WERI-Rb-1 (cell line): ENCODE results near the gene MGAM2.
"Not testable (repeated sequence)": the region's sequence is repeated elsewhere in the genome, so short reads cannot be mapped to it uniquely, and the experiment has no call there.

Experiments used
- DNase-seq: peaks from one replicate; pipeline ENCODE4 v3.0.0-alpha.2; 2020
- H3K27ac ChIP-seq: fragments of 250-450 bp; sonication (Bioruptor Pico); 2 replicates; pipeline ENCODE4 v1.5.1; 2020; ENCODE audit warnings: mild to moderate bottlenecking, moderate library complexity
- H3K27me3 ChIP-seq: fragments of 250-450 bp; sonication (Bioruptor Pico); 2 replicates; pipeline ENCODE4 v1.5.1; 2021; ENCODE audit warnings: mild to moderate bottlenecking, low read depth, moderate library complexity; ENCODE audit not compliant: insufficient read depth, severe bottlenecking
- H3K36me3 ChIP-seq: fragments of 250-450 bp; sonication (Bioruptor Pico); 2 replicates; pipeline ENCODE4 v1.5.1; 2020; ENCODE audit warnings: mild to moderate bottlenecking, moderate library complexity
- H3K4me3 ChIP-seq: 2 replicates; pipeline ENCODE4 v1.5.1; 2011; ENCODE audit warnings: low read depth, mild to moderate bottlenecking, control low read depth, low read length
- H3K9me3 ChIP-seq: fragments of 250-450 bp; sonication (Bioruptor Pico); 2 replicates; pipeline ENCODE4 v1.5.1; 2021; ENCODE audit warnings: mild to moderate bottlenecking, moderate library complexity; ENCODE audit not compliant: severe bottlenecking
- TF ChIP-seq, protein P1 (sequence below): IDR thresholded peaks from 2 replicates; pipeline ENCODE4 v1.5.1; 2011; ENCODE audit warnings: low read depth, mild to moderate bottlenecking, control low read depth, inconsistent platforms, low read length

The MGAM2 gene

DNA sequence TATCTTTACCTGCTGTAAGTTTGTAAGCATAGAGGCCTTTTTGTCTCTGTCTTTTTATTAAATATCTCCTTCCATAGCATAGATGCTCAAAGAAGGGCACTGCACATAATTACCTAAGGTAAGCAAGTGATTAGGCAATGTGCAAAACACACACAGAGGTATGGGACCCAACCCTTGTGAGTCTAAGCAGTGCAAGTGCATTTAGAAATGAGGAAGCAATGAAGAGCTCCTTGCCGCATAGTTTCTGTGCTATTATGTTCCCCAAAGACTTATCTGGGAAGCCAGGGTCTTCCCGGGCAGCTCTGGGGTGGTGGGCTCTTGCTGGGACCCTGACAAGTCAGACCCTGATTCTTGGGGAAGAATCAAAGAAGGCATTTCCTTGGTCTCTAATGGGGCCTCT is 13.5 kb upstream of the MGAM2 start:
- TF ChIP-seq, protein P1, sequence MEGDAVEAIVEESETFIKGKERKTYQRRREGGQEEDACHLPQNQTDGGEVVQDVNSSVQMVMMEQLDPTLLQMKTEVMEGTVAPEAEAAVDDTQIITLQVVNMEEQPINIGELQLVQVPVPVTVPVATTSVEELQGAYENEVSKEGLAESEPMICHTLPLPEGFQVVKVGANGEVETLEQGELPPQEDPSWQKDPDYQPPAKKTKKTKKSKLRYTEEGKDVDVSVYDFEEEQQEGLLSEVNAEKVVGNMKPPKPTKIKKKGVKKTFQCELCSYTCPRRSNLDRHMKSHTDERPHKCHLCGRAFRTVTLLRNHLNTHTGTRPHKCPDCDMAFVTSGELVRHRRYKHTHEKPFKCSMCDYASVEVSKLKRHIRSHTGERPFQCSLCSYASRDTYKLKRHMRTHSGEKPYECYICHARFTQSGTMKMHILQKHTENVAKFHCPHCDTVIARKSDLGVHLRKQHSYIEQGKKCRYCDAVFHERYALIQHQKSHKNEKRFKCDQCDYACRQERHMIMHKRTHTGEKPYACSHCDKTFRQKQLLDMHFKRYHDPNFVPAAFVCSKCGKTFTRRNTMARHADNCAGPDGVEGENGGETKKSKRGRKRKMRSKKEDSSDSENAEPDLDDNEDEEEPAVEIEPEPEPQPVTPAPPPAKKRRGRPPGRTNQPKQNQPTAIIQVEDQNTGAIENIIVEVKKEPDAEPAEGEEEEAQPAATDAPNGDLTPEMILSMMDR: no peak
- Histone ChIP-seq H3K27ac (no peak overlapping the region), H3K9me3 (no peaks in the 10 kb centered on the region), H3K4me3 (no peak overlapping the region), H3K36me3 (no peaks in the 10 kb centered on the region), H3K27me3 (no peaks in the 10 kb centered on the region)
- no peak for DNase-seq

DNA sequence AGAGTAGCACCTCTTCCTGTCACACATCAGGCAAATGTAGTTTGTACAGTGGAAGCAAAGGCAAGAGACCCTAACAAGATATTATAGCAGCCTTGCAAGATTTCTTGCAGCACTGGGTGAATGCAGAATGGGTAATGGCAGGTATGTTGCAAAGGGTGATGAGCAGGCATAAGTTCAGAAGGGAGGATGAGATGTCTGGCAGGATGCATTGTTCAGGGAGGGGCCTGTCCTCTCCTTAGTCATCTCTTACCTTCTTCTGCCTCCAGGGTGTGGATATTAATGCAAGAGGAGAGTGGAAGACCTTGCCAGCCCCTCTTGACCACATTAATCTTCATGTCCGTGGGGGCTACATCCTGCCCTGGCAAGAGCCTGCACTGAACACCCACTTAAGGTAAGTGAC is 12.2 kb upstream of the MGAM2 start:
- H3K9me3 ChIP-seq, DNase-seq, H3K27me3 ChIP-seq, H3K27ac ChIP-seq, H3K4me3 ChIP-seq, H3K36me3 ChIP-seq: not testable (repeated sequence)

GRCh38 chr7:142100634-142101033 is 10.9 kb upstream of the MGAM2 start:
- TF ChIP-seq, protein P1: no peak
- DNase-seq: no peak
- no peaks in the 10 kb centered on the region for H3K9me3 ChIP-seq
- H3K27me3 ChIP-seq: no peaks in the 10 kb centered on the region
- H3K4me3 ChIP-seq: no peak overlapping the region
- no peaks in the 10 kb centered on the region for H3K36me3 ChIP-seq
- no peak overlapping the region for H3K27ac ChIP-seq

- not testable (repeated sequence) for DNase-seq, H3K9me3 ChIP-seq, H3K27me3 ChIP-seq, H3K36me3 ChIP-seq, H3K4me3 ChIP-seq, H3K27ac ChIP-seq
Observed at GRCh38 chr7:142101794-142102193, 9.7 kb upstream of the MGAM2 start.

GRCh38 chr7:142104550-142105527 is 6.7 kb upstream of the MGAM2 start:
- no peak overlapping the region for H3K27ac ChIP-seq
- no peaks in the 10 kb centered on the region for H3K36me3 ChIP-seq
- H3K9me3 ChIP-seq: no peaks in the 10 kb centered on the region
- H3K27me3 ChIP-seq: no peaks in the 10 kb centered on the region
- TF ChIP-seq, protein P1: no peak
- DNase-seq: no peak
- no peak overlapping the region for H3K4me3 ChIP-seq

DNA sequence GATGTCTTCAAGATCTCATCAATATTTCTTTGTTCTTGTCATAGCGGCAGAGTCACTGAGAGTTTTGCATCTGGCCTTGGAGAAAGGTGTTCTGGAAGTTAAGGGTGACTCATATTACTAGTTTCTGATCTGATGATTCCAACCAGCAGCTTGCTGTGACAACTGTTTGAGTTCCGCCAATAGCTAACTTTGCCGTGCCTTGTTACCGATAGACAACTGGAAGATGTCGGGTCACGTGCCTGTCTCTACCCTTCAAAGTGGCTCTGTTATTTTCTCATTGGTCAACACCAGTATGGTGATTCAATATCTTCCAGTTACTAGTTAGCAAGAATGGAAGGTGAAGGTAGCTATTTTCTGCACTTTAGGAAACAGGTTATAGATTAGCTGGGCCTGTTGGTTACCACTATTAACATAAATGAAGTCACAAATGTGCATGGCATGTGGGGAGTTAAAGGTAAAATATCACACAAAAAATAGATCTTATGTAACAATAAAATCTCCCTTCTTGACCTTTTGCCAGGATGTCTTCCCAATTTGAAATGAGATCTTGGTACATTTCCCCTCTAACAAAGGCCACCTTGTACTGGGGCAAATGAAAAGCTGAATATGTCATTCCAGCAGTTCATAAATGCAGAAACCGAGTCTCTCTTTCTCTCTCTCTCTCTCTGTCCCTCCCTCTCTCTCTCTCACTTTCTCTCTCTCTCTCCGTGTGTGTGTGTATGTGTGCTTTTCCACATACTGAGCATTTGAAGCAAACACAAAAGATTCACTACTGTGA is 2.6 kb upstream of the MGAM2 start:
- no peak overlapping the region for H3K27ac ChIP-seq
- H3K36me3 ChIP-seq: no peaks in the 10 kb centered on the region
- DNase-seq: no peak
- no peaks in the 10 kb centered on the region for H3K9me3 ChIP-seq
- TF ChIP-seq, protein P1: no peak
- H3K4me3 ChIP-seq: no peak overlapping the region
- H3K27me3 ChIP-seq: no peaks in the 10 kb centered on the region
